Stimulated activated CD4-positive, alpha-beta T cell treated with anti-CD3 and anti-CD28 coated beads, Interleukin-1b, Interleukin-23, amount 100 ng/mL, for 24 hours (primary cell): ENCODE data around the gene NEO1.

Source experiments
- DNase-seq, 4 experiments: peaks; one replicate each; pipeline ENCODE4 v3.0.0-alpha.2; 2020; ENCODE audit warnings: low read depth in 4 of 4, low spot score in 1 of 4

The NEO1 gene

GRCh38 chr15:73075160-73075859, 23.0 kb downstream of the NEO1 start:
- no peak for DNase-seq

GRCh38 chr15:73078291-73078690, 26.0 kb downstream of the NEO1 start:
- DNase-seq: no peak

GRCh38 chr15:73078722-73079121, 26.5 kb downstream of the NEO1 start:
- no peak for DNase-seq

GRCh38 chr15:73079565-73079964, 27.3 kb downstream of the NEO1 start:
- no peak for DNase-seq

- DNase-seq: no peak
Observed at GRCh38 chr15:73081321-73081958, 29.2 kb downstream of the NEO1 start.

- DNase-seq: no peak
Observed at GRCh38 chr15:73082812-73083211, 30.5 kb downstream of the NEO1 start.

GRCh38 chr15:73087098-73087497, 34.8 kb downstream of the NEO1 start:
- DNase-seq: no peak

GRCh38 chr15:73105064-73105463, 52.8 kb downstream of the NEO1 start:
- DNase-seq: no peak

GRCh38 chr15:73108676-73109075, 56.4 kb downstream of the NEO1 start:
- DNase-seq: no peak

- DNase-seq: no peak
Observed at GRCh38 chr15:73109765-73110164, 57.5 kb downstream of the NEO1 start.

GRCh38 chr15:73110201-73110600, 57.9 kb downstream of the NEO1 start:
- DNase-seq: no peak

GRCh38 chr15:73114064-73114463, 61.8 kb downstream of the NEO1 start:
- no peak for DNase-seq

GRCh38 chr15:73116164-73116563, 63.9 kb downstream of the NEO1 start:
- DNase-seq: no peak

- DNase-seq: no peak
Observed at GRCh38 chr15:73118055-73118454, 65.8 kb downstream of the NEO1 start.

GRCh38 chr15:73119478-73119877, 67.2 kb downstream of the NEO1 start:
- no peak for DNase-seq

GRCh38 chr15:73120269-73120668, 68.0 kb downstream of the NEO1 start:
- DNase-seq: no peak

GRCh38 chr15:73125219-73125618, 73.0 kb downstream of the NEO1 start:
- DNase-seq: no peak

- no peak for DNase-seq
Observed at GRCh38 chr15:73127302-73127936, 75.2 kb downstream of the NEO1 start.

- no peak for DNase-seq
Observed at GRCh38 chr15:73130830-73131229, 78.6 kb downstream of the NEO1 start.

GRCh38 chr15:73134196-73134595, 81.9 kb downstream of the NEO1 start:
- no peak for DNase-seq

GRCh38 chr15:73139041-73139743, 86.9 kb downstream of the NEO1 start:
- no peak for DNase-seq
